Measurements from ENCODE around the gene GK. TPM values are rescaled to one million over a fixed set of nuclear protein-coding genes. Genes with fewer than 3 reads are reported as not detected.
"Not testable (repeated sequence)": the region's sequence is repeated elsewhere in the genome, so short reads cannot be mapped to it uniquely, and the experiment has no call there.

GK gene
- total and polyA plus RNA-seq, 2 donors, result 2.2 to 10.8 TPM

- Histone ChIP-seq H3K4me1 (ENCODE audit: insufficient read depth) (no peaks in the 10 kb centered on the region), H3K27ac (ENCODE audit: low read depth) (no peak overlapping the region), H3K4me3 (ENCODE audit: low read depth, low read length) (no peak overlapping the region), H3K36me3 (ENCODE audit: insufficient read depth) (no peaks in the 10 kb centered on the region)
- DNase-seq (ENCODE audit: extremely low spot score), result no peak
- 95% methylated on average over 6 of the region's 6 CpGs for WGBS
These were observed 8.0 kb downstream of the GK start for GRCh38 chrX:30661228-30661627.

- Histone ChIP-seq H3K27ac (ENCODE audit: low read depth) (no peak overlapping the region), H3K4me1 (ENCODE audit: insufficient read depth) (no peaks in the 10 kb centered on the region), H3K36me3 (ENCODE audit: insufficient read depth) (no peaks in the 10 kb centered on the region), H3K4me3 (ENCODE audit: low read depth, low read length) (no peak overlapping the region)
- no peak for DNase-seq (ENCODE audit: extremely low spot score)
- 84% methylated on average over 2 of the region's 2 CpGs for WGBS
These were observed 10.1 kb downstream of the GK start for GRCh38 chrX:30663322-30663721.

DNA sequence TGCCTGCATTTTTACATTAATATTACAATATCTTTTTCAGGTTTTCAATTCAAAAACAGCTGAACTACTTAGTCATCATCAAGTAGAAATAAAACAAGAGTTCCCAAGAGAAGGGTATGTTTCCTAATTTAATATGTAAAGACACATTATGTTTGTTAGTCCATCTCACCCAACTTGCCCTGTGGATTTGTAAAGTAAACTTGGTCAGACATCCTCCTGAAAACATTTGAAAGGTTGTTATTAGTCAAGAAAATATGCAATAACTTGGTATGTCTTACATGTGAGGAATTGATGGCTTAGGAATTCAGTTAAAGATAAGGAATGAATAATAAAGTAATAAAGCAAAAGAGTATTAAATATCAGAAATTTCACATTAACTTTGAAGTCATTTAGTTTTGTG lies 12.2 kb downstream of the GK start:
- no peak overlapping the region for H3K27ac ChIP-seq (ENCODE audit: low read depth)
- no peak overlapping the region for H3K4me3 ChIP-seq (ENCODE audit: low read depth, low read length)
- no peak for DNase-seq (ENCODE audit: extremely low spot score)
- H3K36me3 ChIP-seq (ENCODE audit: insufficient read depth), result no peaks in the 10 kb centered on the region
- no peaks in the 10 kb centered on the region for H3K4me1 ChIP-seq (ENCODE audit: insufficient read depth)

DNA sequence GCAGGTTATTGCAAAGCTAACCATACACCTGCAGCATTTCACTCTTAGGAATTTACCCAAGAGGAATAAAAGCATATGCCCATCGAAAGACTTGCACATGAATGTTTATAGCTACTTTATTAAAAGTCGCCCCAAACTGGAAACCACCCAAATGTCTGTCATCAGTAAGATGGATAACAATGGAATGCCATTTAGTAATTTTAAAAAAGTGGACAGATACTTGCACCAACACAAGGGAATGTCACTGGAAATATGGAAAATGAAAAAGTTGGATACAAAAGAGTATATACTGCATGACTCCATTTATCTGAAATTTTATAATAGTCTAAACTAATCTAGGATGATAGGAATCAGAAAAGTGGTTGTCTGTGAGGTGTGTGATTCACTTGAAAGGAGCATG lies 12.9 kb downstream of the GK start:
- Histone ChIP-seq H3K4me3 (ENCODE audit: low read depth, low read length) (no peak overlapping the region), H3K36me3 (ENCODE audit: insufficient read depth) (no peaks in the 10 kb centered on the region), H3K4me1 (ENCODE audit: insufficient read depth) (no peaks in the 10 kb centered on the region), H3K27ac (ENCODE audit: low read depth) (no peak overlapping the region)
- WGBS, result 80% methylated on average over 2 of the region's 2 CpGs
- DNase-seq (ENCODE audit: extremely low spot score), result no peak

GRCh38 chrX:30668581-30668980 lies 15.4 kb downstream of the GK start:
- no peaks in the 10 kb centered on the region for H3K4me1 ChIP-seq (ENCODE audit: insufficient read depth)
- DNase-seq (ENCODE audit: extremely low spot score), result no peak
- H3K4me3 ChIP-seq (ENCODE audit: low read depth, low read length), result no peak overlapping the region
- no peak overlapping the region for H3K27ac ChIP-seq (ENCODE audit: low read depth)
- no peaks in the 10 kb centered on the region for H3K36me3 ChIP-seq (ENCODE audit: insufficient read depth)
- 96% methylated on average over 4 of the region's 4 CpGs for WGBS

GRCh38 chrX:30671189-30671588 lies 18.0 kb downstream of the GK start:
- DNase-seq (ENCODE audit: extremely low spot score); H3K36me3 ChIP-seq (ENCODE audit: insufficient read depth); H3K27ac ChIP-seq (ENCODE audit: low read depth); H3K4me1 ChIP-seq (ENCODE audit: insufficient read depth); H3K4me3 ChIP-seq (ENCODE audit: low read depth, low read length): not testable (repeated sequence)
- WGBS, result 93% methylated on average over 3 of the region's 3 CpGs

DNA sequence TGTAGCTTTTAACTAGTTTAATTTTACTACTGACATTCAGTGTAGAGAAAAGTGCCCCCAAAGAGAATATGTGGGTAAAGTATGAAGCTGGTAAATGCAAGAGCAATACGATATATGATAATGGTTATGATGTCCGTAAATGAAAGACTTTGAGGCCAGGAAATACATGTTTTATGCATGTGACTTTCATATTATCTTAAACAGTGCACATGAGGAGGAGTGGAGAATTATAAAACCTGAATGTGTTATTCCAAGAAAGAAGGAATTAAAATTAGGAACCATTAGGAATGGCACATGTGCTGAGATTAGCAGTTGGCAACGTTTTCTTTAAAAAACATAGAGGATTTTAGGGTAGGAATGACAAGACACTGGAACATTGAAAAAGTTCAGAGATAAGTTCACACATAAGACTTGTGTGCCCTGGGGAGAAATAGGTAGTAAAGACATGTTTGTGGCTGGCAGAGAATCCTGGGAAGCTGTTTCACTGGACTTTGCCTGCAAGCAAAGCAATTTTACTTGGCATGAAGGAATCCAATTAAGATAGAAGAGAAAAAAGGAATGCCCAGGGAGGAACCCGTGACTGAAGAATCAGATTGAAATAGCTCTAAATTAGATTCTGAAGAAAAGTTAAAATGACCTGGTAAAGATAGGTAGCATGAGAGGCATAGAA lies 20.0 kb downstream of the GK start:
- no peaks in the 10 kb centered on the region for H3K36me3 ChIP-seq (ENCODE audit: insufficient read depth)
- H3K27ac ChIP-seq (ENCODE audit: low read depth), result no peak overlapping the region
- H3K4me3 ChIP-seq (ENCODE audit: low read depth, low read length), result no peak overlapping the region
- DNase-seq (ENCODE audit: extremely low spot score), result no peak
- 82% methylated on average over 4 of the region's 4 CpGs for WGBS
- no peaks in the 10 kb centered on the region for H3K4me1 ChIP-seq (ENCODE audit: insufficient read depth)

- H3K27ac ChIP-seq (ENCODE audit: low read depth), result no peak overlapping the region
- H3K36me3 ChIP-seq (ENCODE audit: insufficient read depth), result no peaks in the 10 kb centered on the region
- no peak overlapping the region for H3K4me3 ChIP-seq (ENCODE audit: low read depth, low read length)
- H3K4me1 ChIP-seq (ENCODE audit: insufficient read depth), result no peaks in the 10 kb centered on the region
- no peak for DNase-seq (ENCODE audit: extremely low spot score)
- WGBS, result 85% methylated on average over 2 of the region's 2 CpGs
These were observed 20.8 kb downstream of the GK start for GRCh38 chrX:30673884-30674598.

DNA sequence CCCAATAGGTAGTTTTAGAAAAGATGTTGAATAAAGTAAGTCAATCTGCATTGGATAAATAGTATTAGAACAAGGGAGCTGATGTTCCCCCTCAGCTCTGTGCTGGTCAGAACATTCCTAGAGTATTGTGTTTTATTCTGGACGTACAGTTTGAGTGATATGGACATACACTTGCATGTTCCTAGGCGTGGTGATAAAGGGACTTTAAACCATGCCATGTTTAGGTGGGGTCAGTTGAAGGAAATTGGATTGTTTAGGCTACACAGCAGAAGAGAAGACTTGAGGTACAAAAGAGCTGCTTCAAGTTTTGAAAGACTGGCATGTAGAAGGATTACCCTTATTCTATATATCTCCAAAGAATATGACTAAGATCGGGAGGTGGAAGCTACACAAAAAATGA lies 21.6 kb downstream of the GK start:
- H3K36me3 ChIP-seq (ENCODE audit: insufficient read depth), result no peaks in the 10 kb centered on the region
- no peak overlapping the region for H3K27ac ChIP-seq (ENCODE audit: low read depth)
- WGBS, result 93% methylated on average over 3 of the region's 3 CpGs
- no peak overlapping the region for H3K4me3 ChIP-seq (ENCODE audit: low read depth, low read length)
- no peaks in the 10 kb centered on the region for H3K4me1 ChIP-seq (ENCODE audit: insufficient read depth)
- DNase-seq (ENCODE audit: extremely low spot score), result no peak

- H3K27ac ChIP-seq (ENCODE audit: low read depth), result no peak overlapping the region
- no peak for DNase-seq (ENCODE audit: extremely low spot score)
- H3K4me1 ChIP-seq (ENCODE audit: insufficient read depth), result no peaks in the 10 kb centered on the region
- no peaks in the 10 kb centered on the region for H3K36me3 ChIP-seq (ENCODE audit: insufficient read depth)
- H3K4me3 ChIP-seq (ENCODE audit: low read depth, low read length), result no peak overlapping the region
- 97% methylated on average over 6 of the region's 6 CpGs for WGBS
These were observed 26.1 kb downstream of the GK start for GRCh38 chrX:30679369-30679768.

- no peak overlapping the region for H3K4me3 ChIP-seq (ENCODE audit: low read depth, low read length)
- DNase-seq (ENCODE audit: extremely low spot score), result no peak
- no peak overlapping the region for H3K27ac ChIP-seq (ENCODE audit: low read depth)
- no peaks in the 10 kb centered on the region for H3K4me1 ChIP-seq (ENCODE audit: insufficient read depth)
- WGBS, result 39% methylated on average over 1 of the region's 1 CpG
- H3K36me3 ChIP-seq (ENCODE audit: insufficient read depth), result no peaks in the 10 kb centered on the region
These were observed 27.4 kb downstream of the GK start for GRCh38 chrX:30680618-30681017.

- Histone ChIP-seq H3K27ac (ENCODE audit: low read depth) (no peak overlapping the region), H3K36me3 (ENCODE audit: insufficient read depth) (no peaks in the 10 kb centered on the region), H3K4me3 (ENCODE audit: low read depth, low read length) (no peak overlapping the region), H3K4me1 (ENCODE audit: insufficient read depth) (no peaks in the 10 kb centered on the region)
- WGBS, result 41% methylated on average over 2 of the region's 2 CpGs
- DNase-seq (ENCODE audit: extremely low spot score), result no peak
These were observed 35.4 kb downstream of the GK start for GRCh38 chrX:30688641-30689040.

DNA sequence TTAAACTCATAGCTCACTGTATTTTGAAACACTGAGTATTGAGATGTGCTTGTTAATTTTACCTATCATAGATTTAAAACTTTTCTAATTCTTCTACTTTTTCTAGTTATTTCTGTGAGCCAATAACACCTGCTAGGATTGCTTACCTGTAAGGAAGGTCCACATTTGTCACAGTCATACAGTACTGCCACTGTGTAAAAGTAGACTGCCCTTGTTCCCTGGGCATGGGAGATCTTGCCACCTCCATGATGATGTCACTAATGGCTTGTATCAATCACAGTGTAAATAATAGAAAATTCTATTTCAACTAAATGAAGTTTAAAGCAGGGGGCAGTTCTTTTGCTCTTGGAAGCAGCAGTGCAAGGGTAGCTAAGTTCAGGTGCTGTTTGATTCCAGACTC lies 35.9 kb downstream of the GK start:
- Histone ChIP-seq H3K4me3 (ENCODE audit: low read depth, low read length) (no peak overlapping the region), H3K4me1 (ENCODE audit: insufficient read depth) (no peaks in the 10 kb centered on the region)
- no peak for DNase-seq (ENCODE audit: extremely low spot score)

GRCh38 chrX:30690330-30690729 lies 37.1 kb downstream of the GK start:
- no peak for DNase-seq (ENCODE audit: extremely low spot score)
- Histone ChIP-seq H3K36me3 (ENCODE audit: insufficient read depth) (no peaks in the 10 kb centered on the region), H3K27ac (ENCODE audit: low read depth) (no peak overlapping the region), H3K4me1 (ENCODE audit: insufficient read depth) (no peaks in the 10 kb centered on the region), H3K4me3 (ENCODE audit: low read depth, low read length) (no peak overlapping the region)
- WGBS, result 17% methylated on average over 3 of the region's 3 CpGs

More for the DNA sequence above, 35.9 kb downstream of the GK start:
- H3K27ac ChIP-seq (ENCODE audit: low read depth), result no peak overlapping the region
- H3K36me3 ChIP-seq (ENCODE audit: insufficient read depth), result no peaks in the 10 kb centered on the region

Data from urinary bladder (tissue), 4 donors.